T follicular helper cell (primary cell): ENCODE data around the gene SLC29A3.

ENCODE experiments used
- DNase-seq: peaks from one replicate; pipeline ENCODE4 v3.0.0-alpha.2; 2020; ENCODE audit warnings: low read depth

Gene SLC29A3

DNA sequence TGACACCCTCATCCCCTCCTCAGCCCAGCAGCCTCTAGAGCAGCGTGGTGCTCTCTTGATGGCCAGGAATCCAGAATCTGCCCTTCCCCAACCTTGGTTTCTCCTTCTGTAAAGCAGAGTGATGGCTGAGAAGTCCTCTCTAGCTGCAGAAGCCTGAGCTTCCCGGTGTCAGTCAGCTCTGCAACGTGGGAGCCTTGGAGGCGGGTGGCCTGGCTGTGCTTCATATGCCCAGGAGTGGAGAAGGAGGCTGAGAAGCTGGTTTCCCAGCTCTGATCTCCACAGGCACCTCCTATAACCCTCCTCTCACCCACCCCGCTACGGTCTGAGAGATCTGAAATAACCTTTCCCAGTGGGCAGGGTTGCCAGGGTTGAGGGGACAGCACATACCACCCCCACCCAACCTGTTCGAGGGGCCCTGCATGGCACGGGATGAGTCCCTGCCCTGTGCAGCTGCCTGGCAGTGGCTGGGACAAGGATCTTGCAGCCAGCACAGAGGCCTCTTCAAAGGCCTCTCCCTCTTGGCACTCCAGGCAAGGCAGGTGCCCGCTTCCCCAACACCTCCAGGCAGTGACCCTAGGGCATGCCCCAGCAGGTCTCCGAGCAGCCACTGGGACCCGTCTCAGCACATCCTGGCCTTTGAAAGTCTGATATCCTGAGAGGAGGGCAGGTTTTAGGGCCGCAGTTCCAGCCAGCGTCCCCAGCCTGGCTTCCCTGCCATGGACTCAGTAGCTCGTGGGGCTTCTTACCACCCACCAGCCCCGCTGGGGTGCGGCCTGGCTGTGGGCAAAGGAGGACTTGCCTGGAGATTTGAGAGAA, 18.3 kb upstream of the SLC29A3 start:
- no peak for DNase-seq

DNA sequence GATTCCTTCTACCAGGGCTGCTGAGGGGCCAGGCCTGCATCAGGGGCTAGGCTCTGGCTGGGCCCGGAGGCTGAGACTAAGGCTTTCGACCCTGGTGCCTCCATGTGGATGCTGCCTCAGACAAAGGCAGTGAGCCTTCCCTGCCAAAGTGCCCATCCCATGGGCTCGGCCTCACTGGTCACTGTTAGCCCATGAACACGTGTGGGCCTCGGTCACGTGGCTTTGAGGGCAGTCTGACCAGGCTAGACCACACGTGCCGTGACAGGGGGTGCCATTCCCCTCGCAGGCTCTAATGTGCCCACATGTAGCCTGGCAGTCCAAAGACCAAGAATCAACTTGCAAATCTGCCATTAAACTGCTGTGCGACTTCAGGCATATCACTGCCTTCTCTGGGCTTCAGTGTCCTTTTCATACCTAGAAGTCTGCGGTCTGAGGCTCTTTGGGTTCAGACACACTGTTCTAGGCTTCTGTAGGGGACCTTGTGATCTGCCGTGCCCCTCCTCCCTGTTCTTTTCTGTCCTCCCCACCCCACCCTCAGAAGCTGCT, 17.6 kb upstream of the SLC29A3 start:
- no peak for DNase-seq

DNA sequence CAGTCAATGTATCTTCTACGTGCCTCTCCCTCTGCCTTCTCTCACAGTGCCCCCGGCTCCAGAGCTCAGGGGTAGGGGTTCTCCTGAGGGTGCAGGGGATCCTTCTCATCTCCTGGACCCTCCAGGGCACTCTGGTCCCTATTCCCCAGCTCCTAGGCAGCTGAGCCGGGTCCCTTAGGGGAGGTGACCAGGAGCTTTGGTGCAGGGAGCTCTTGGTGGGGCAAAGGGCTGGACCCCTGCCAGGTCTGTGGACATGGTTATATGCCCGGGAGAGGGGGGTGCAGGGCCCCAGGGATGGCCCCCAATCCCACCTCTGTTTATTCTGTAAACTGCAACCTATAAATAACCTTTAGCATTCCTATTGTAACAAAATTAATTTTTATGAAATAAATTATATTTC, 16.6 kb upstream of the SLC29A3 start:
- no peak for DNase-seq

DNA sequence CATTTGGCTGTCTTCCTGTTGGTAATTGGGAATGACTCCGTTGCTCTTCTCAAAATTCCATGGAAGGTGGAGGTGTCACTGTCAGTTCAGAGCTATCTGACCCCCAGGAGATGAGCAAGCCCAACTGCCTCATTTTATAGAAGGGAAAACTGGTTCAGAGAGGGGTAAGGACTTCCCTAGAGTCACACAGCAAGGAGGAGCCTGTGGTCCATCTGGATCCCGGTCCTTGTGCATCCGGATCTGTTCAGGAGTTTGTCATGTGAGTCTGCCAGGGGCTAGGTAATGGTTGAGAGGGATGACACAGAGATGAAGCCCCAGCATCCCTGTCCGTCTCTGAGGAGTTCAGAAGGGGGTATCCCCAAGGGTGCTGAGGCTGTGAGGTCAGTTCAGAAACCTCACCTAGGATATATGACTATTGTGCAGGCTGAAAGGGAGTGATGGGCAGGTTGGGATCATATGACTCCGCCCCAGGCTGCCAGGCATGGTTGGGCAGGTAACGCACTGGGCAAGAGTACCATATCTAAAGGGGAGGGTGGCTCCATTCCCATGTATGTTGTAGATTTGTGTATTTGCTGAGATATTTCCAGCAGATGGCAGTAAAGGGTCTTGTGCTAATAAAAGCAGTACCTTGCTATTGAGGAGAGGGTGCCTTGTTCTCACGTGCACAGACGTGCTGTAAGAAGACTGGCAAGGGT, 16.0 kb upstream of the SLC29A3 start:
- no peak for DNase-seq

DNA sequence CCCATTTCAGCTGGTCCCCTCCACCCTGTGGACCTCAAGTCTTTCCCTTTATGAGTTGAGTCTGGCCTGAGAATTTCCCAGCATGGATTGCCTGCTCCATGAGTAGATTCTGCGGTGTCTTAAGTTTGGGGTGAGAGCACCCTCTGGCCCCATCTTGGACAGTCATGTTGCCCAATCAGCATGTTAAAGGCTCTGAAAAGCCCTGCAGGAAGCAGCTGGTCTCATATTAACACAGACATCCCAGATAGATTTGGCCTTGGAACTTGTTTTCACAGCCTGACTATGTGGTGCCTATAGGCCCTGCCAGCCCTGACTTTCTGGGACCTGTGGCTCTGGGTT, 15.5 kb upstream of the SLC29A3 start:
- no peak for DNase-seq

DNA sequence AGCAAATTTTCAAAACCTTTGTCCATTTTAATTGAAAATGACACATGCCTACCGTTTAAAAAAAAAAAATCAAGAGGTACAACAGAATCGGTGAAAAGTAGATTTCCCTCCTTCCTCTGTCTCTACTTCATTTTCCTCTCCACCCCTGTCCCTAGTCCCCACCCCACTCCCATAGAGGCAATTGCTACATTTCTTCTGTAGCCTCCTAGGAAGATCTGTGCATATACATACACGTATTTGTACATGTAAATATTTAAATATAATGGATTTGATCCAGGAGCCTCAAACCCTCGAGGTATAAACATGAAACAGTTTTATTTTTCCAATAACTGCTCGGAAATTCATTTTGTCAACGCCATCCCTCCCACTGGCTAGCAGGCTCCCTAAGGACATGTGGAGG, 14.1 kb upstream of the SLC29A3 start:
- no peak for DNase-seq

DNA sequence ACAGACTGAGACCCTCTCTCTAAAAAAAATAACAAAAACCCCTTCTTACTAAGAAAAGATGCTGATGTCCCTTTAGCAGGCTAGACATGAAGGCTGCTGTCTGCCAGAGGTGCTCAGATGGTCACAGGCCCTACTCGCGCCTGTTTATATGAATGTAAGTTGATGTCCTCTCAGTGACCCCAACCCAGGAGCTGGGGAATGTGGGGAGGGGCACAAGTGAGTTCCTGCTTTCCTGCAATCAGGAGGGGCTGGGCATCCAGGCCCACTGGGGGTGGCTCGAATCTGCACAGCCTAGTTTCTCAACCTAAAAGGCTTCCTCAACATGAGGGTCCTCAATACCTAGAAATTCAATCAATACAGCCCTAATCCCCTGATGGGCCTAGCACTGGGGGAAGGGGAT, 12.1 kb upstream of the SLC29A3 start:
- no peak for DNase-seq

DNA sequence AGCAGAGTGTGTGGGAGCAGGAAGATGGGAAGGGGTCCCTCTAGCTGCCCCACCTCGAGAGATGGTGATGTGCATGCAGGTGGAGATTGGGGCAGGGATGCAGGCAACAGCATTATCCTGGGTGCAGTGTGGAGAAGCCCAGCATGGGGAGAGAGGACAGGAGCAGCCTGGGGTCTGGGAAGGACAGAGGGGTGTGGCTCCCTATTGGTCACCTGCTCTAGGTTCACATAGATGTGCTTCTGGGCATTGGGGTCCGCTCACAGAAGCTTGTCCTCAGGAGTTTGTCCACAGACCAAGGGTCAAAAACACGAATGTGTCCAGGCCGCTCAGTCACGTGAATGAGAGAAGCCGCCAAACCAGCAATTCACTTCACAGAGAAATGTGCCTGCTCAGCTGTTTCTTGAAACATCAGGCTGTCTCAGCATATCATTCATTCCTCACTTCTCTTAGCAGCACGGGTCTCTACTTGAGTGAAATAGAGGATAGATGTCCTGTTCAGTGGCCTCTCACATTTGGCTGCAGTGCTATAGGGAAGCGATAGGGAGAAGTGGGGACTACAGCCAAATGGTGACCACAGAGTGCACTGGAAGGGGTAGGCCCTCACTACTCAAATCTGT, 11.5 kb upstream of the SLC29A3 start:
- DNase-seq, result no peak

DNA sequence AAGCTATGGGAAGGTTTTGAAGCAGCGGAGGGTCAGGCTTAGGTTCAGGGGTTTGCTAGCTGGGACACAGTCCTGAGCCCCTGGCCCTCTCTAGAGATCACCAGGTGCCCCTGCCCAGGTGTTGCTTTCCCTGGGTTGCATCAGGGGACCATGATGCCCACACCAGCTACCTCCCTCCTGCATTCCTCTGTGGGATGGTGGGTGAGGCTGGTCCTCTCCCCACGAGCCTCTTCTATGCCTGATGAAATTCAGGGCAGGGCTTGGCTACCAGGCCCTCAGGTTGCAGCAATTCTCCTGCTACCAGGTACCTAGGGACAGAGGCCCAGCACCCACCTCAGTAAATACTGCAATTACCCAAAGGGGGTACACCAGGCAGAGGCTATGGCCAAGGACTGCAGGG, 10.8 kb upstream of the SLC29A3 start:
- no peak for DNase-seq

DNA sequence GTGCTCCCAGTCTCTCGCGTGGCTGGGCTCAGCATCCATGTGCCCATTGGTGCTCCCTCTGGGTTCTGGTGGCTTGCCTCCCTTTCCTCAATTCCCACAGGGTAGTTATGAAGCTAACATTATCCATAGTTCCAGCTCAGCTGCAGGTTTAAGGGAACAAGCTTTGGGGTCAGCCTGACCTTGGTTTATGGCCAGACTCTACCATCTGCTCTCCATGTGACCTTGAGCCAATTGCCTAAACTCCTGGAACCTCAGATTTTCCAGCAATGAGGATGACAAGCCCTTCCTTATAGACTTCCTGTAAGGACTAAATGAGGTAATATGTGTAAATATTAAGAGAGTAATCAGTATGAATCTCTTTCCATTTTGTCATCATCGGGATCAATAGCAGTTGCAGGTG, 10.1 kb upstream of the SLC29A3 start:
- no peak for DNase-seq

DNA sequence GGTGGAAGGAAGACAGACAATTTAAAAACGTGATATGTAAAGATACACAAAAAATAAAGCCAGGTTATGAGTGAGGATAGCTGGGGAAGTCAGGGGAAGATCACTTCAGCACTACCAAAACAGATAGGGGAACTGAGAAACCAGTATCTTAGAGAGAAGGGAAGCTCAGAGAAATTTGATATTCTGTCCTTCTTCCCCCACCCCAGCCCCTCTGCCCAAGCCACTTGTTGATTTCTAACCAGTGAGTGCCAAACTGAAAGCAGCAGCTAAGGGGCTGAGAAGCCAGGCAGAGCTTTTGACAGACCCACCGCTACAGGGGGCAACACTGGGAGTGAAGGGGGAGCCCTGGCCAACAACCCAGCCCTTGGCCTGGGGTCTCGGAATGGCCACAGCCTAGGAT, 9.1 kb upstream of the SLC29A3 start:
- no peak for DNase-seq

DNA sequence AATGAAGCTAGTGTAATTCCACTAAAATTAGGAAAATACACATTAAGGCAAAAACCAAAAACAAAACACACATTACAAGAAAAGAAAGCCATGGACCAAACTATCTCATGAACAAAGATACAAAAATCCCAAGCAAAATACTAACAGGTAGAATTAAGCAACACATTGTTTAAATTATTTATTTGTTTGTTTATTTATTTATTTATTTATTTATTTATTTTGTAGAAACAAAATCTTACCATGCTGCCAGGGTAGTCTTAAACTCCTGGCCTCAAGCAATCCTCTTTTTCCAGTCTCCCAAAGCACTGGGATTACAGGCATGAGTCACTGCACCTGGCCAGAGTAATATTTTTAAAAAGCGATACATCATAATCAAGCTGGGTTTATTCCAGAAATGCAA, 6.8 kb upstream of the SLC29A3 start:
- DNase-seq, result no peak

DNA sequence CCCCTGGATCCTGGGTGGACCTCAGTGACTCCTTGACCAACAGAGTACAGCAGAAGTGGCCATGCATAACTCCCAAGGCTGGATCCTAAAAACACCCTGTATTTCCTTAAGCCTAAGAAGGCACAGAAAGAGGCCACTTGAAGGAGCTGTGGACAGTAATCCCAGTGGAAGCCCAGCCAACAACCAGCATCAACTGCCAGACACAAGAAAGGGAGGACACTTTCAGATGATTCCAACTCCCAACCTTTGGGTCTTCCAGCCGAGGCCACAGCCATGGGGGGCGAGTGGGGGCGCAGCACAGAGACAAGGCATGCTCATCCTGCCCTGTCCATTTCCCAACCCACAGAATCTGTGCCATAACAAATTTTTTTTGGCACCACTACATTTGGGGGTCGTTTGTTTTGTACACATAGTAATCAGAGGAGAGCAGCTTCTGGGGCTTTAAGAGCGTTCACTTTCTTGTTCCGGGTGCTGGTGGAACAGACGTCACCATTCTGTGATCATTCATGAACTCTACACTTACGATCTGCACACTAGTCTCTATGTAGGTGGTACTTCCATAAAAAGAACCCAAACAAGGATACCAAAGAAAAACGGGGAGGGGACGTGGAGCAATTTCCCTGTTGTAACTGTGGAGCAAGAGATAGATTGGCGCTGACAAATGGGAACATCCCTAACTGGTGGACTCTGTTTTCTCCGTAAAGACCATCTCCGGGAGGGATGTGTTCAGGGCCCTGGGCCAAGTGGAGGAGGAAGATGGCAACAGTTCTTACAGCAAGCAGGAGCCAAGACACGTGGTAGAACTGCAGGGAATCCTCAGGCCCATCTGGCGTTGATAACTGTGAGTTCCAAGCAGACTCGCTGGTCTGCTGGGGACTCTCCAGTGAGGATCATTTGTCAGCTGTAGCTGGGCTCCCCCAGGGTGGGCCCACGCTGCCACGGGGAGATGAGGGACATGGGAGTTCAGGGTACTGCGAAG, 6.0 kb upstream of the SLC29A3 start:
- DNase-seq, result no peak

DNA sequence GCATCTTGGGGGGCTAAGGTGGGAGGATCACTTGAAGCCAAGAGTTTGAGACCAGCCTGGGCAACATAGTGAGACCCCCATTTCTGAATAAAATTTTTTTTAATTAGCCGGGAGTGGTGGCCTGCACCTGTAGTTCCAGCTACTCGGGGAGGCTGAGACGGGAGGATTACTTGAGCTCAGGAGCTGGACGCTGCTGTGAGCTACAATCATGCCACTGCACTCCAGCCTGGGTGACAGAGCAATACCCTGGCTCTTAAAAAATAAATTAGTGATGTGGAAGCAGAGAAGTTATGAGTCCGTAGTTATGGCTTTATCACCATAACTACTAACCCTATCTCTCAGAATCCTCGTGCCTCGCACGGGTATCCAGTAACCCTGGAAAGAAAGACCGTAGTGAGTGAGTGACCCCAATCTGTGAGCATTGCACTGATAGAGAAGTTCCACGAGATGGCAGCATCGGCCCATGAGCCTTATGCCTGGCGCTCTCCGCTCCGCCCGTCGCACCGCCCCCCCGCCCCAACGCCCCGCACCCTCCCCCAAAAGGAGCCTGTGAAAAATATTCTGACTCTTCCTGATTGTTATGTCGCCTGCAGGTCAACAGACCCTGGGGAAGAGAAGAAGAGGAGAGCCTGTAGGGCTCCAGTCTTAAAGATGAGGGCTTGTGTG, 4.9 kb upstream of the SLC29A3 start:
- DNase-seq, result peak; percentile 34

DNA sequence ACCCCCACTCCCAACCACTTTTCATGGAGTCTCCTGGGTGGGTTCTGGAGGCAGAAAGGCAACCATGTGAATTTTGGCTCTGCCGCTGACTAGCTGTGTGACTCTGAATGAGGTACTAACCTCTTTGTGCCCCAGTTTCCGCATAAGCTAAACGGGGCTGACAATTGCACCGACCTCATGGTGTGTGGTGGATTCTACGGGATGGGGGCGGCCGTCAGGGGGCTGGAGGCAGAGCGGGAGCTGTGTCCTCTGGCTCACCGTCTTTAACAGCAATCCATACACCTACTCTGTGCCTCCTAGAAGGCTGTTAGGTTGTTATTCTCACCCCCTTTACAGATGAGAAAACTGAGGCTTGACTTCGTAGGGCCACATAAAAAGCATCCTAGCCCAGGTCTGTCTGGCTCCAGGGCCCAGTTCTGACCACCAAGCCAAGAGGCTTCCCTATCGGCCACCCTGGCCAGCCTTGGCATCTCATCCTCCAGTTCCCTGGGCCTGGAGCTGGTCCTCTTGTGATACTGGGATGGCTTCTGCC, 4.3 kb upstream of the SLC29A3 start:
- DNase-seq, result no peak

DNA sequence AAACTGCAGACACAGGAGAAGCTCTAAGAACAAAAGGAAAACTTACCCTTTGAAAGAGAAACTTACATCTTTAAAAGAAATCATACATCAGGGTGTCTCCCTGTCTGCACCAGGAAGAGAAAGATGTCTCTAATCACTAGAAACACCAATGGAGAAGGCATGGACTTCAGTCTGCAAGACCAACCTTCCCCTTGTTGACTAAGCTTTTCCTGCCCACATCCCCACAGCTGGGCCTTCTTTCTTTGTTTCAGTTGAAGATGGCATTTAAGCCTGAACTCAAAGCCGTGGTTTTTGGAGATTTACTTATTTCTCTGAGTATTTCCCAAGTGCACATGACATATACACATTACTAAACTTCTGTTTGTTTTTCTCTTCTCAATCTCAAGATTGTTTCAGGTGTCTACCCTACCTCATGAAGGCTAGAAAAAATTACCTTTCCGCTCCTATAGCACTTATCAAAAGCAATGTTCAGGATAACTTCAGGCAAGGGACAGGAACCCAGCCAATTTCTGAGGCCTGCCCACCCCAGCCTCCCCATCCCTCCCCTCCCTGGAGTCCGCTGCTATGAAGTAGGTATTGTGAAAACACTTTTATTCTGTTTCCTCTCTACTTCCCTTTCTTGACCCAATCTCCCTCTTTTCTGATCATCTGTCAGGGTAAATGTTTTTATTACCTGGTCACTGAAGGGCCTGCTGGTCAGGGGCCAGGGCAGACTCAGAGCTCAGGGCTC, 2.8 kb upstream of the SLC29A3 start:
- no peak for DNase-seq

DNA sequence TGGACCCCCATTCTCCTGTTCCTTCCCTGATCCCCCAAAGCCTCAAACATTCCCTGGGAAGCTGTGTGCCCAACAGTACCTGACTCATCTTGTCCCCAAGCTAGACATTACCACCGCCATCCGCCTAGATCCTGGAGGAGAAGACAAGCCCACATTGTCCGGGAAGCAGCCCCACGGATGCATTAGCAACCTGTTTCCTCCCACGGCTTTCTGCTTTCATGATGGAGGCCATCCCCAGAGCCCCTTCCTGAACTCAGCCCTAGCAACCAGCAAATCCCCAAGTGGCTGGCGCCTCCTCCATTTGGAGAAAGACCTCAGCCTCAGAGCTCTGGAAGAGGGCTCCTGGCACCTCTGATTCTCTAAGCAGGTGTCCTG, 2.3 kb upstream of the SLC29A3 start:
- DNase-seq, result no peak

DNA sequence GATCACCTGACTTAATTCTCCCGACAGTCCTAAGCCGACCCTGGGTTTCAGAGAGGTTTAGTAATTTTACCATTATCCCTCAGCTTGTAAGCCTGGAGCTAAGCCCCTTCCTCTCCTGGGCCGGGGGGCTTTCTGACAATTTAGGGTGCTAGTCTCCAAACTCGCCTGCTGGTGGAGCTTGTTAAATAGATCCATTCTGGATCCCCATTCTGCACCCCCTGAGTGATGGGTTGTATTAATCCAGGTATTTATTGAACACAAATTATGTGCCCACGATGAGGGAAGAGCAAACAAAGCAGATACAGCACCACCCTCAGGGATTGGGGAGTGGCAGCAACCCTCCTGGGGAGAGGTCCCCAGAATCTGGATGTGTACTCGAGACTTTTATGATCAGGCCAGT, 1.3 kb upstream of the SLC29A3 start:
- DNase-seq, result no peak

DNA sequence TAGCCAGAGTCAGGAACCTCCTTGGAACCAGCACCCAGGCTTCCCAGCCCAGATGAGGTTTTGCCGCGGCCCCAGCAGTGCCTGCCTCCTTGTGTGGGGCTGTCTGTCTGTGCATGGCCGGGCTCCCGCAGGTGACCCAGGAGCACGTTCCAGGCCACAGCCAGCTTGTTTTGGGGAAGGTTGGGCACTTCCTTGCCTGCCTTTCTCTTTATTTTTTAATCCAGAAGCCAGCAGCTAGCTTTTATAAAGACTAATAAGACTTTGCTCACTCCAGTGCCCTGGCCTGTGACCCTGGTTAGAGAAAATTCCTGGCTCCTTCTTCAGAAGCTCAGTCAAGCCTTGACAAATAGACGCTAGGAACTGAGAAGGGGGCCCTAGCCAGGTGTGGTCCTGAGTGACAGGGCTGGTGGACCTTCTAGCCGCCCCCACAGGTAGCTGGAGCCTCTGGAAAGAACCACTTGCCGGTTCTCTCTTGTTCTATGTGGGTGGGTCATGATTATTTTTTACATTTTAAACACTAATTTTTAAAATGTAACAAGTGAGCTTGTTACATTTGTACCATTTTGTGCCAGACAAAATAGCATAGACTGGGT, 837 bp downstream of the SLC29A3 start:
- no peak for DNase-seq

DNA sequence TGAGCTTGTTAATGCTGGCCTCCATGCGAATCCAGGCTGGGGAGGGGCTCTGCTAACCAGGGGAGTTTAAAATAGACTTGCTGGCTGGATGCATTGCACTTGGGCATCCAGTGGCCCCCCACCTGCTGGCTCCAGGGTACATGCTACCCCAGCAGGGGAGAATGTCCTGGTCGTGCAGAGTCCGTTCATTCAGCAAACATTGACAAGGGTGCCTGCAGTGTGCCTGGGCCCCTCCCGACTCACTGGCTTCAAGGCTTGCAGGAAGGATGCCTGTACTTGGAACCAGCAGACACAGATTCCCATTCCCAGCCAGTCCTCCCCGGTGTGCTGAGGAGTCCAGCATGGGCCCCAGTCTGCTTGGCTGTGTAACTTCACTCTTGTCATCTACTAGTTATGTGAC, 1.5 kb downstream of the SLC29A3 start:
- DNase-seq, result no peak
